NCI-H69 (cell line): ENCODE measurements around the gene DIP2B.
"Not testable (repeated sequence)": the region's sequence is repeated elsewhere in the genome, so short reads cannot be mapped to it uniquely, and the experiment has no call there.

Experiments
- DNase-seq: peaks from one replicate; lab custom pipeline; 2025; lab: John Stamatoyannopoulos, UW

The DIP2B gene

GRCh38 chr12:50676756-50677155 is 172.0 kb downstream of the DIP2B start:
- no peak for DNase-seq

- DNase-seq: no peak
Measured at GRCh38 chr12:50677858-50678257, 173.1 kb downstream of the DIP2B start.

- DNase-seq: no peak
Measured at GRCh38 chr12:50678650-50679365, 174.0 kb downstream of the DIP2B start.

DNA sequence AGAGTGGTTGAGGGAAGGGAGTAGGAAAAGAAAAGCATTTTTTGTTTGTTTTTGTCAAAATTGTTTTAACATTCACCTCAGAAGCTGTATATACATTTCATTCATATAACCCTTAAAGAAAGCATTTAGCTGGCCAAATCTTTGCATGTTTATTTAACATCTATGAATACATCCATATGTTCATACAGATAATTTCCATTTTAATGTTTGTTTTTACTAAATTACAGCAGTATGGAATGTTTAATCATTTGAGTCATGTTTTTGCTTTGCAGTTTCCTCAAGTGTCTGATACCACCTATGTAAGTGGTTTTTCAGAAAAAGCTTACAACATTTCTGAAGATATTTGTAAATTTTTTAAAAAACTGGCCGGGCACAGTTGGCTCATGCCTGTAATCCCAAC is 174.8 kb downstream of the DIP2B start:
- DNase-seq: no peak

- not testable (repeated sequence) for DNase-seq
Measured at GRCh38 chr12:50681064-50681463, 176.3 kb downstream of the DIP2B start.

GRCh38 chr12:50685641-50686040 is 180.9 kb downstream of the DIP2B start:
- DNase-seq: no peak

DNA sequence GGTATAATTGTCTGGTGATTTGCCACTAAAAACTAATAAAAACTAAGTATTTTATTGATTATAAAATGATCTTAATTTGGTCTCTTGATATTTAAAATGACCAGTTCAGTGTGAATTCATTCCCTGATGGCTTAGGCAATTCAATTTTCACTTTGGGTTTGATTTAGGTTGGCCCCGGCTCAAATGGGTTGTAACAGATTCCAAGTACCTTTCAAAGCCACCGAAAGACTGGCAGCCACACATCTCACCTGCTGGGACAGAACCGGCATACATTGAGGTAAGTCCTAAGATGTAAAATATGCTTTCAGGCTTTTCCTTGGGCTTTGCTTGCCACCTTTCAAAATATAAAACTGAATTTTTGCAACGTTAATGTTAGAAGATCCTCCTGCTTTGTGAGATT is 181.6 kb downstream of the DIP2B start:
- DNase-seq: no peak

DNA sequence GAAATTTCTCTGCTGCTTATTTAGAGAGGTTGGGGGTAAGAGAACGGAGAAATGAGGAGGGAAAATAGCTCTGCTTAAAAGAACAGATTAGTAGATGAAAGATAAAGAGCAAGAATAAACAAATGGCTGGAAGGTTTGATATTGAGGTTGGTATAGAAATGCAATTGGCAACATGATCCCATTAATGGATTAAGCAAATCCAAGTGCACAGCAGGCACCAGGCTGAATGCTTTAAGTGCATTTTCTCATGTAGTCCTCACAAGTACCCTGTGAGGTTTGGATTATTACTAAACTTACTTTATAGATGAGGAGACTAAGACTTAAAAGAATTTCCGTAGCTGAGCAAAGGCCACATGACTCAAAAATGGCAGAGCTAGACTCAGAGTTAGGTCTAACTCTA is 182.2 kb downstream of the DIP2B start:
- no peak for DNase-seq

GRCh38 chr12:50689437-50689836 is 184.7 kb downstream of the DIP2B start:
- no peak for DNase-seq

- DNase-seq: peak; percentile 78
Measured at GRCh38 chr12:50690925-50691324, 186.1 kb downstream of the DIP2B start.

DNA sequence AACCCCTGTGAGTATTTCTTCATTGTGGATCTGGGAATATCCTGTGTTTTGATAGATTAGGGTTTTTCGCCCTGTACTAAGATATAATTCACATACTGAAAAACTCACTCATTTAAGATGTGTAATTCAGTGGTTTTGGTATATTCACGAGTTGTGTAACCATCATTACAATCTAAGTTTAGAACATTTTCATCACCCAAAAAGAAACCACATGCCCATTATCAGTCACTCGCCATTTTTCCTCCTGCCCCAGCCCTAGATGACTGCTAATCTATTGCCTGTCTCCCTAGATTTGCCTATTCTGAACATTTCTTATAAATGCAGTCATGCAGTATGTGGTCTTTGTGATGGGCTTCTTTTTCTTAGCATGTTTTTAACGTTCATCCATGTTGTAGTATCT is 191.2 kb downstream of the DIP2B start:
- no peak for DNase-seq

DNA sequence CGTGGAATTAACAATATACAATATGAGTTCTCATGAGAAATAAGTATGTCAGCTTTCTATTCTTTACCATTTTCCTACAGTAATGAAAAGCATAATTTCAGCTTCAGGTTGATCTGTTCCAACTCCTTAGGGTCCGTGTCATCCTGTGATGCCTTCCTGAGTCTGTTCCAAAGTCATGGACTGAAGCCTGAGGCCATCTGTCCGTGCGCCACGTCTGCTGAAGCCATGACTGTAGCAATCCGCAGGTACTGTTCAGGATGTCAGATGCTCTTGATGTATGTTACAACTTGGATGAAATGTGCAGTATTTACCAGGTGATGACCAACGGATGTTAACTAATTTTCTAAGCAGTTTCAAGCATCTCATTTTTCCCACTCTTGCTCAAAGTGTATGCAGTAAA is 192.1 kb downstream of the DIP2B start:
- DNase-seq: no peak

DNA sequence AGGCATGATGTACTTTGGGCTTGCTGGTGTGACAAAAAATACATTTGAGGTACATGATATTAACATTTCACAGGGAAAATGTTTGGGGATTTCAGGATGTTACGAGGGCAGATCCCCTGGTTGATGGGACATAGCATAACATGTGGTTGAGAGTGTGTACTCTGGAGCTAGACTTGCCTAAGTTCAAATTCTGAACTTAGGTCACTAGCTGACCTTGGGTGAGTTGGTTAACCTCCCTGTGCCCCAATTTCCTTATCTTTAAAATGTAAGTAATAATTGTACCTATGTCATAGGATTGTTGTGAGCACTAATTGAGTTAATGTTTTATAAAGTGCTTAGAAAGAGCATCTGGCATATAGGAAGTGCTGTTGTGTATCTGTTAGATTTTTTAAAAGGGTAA is 194.4 kb downstream of the DIP2B start:
- DNase-seq: no peak

DNA sequence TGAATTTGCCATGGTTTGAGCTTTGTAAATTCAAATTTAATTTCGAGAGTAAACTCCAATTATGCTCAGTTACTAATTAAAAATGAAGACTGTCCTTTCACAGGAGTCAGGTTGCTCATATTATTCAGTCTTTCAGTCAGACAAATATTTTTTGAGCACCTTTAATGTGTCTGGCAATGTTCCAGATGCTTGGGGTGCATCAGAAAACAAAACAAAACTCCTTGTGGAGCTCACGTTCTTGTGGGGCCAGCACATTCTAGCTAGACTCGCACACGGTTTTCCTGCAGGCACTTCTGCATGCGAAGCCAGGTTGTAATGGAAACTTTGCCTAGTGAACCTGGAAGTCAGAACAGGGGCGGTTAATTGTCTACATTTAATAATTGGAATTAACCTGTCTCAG is 195.2 kb downstream of the DIP2B start:
- peak; percentile 80 for DNase-seq

GRCh38 chr12:50706606-50707005 is 201.8 kb downstream of the DIP2B start:
- DNase-seq: no peak

- no peak for DNase-seq
Measured at GRCh38 chr12:50707396-50707795, 202.6 kb downstream of the DIP2B start.

DNA sequence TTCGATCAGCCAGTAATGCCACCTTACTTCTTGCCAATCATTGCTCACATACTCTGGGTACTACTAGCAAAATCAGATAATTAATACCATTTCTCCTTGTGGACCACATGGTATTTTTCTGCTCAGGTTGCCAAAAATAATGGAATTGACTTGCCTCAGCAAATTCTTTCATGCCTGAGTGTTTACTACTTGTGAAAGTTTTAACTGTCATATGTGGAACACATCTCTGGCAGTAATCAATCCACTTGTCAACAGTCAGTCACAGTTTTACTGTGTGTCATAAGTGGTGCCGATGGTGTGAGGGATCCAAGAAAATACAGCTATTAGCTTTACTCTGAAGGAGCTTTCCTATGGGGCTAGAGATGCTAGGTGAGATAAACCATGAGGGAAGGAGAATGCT is 203.8 kb downstream of the DIP2B start:
- DNase-seq: no peak

GRCh38 chr12:50711121-50711520 is 206.3 kb downstream of the DIP2B start:
- no peak for DNase-seq

- no peak for DNase-seq
Measured at GRCh38 chr12:50715174-50715573, 210.4 kb downstream of the DIP2B start.

- DNase-seq: no peak
Measured at GRCh38 chr12:50718760-50719159, 214.0 kb downstream of the DIP2B start.

GRCh38 chr12:50720085-50720484 is 215.3 kb downstream of the DIP2B start:
- DNase-seq: no peak

GRCh38 chr12:50720501-50720900 is 215.7 kb downstream of the DIP2B start:
- DNase-seq: no peak

GRCh38 chr12:50723865-50724264 is 219.1 kb downstream of the DIP2B start:
- DNase-seq: no peak
